AG04450 (cell line): ENCODE measurements around the gene PCGF6. TPM values are rescaled to one million over a fixed set of nuclear protein-coding genes. Genes with fewer than 3 reads are reported as not detected.
"Not testable (repeated sequence)": the region's sequence is repeated elsewhere in the genome, so short reads cannot be mapped to it uniquely, and the experiment has no call there.

Source experiments
- CTCF ChIA-PET: fragments of 300-600, 350-600 bp; formaldehyde crosslinking; extraction: SDS; loops from one replicate; lab custom pipeline; 2022; ENCODE audit warnings: antibody characterized with exemption, inconsistent platforms; lab: Charles Lee
- POLR2A ChIA-PET: fragments of 350-600 bp; formaldehyde crosslinking; extraction: SDS; loops from one replicate; lab custom pipeline; 2021; ENCODE audit warnings: antibody characterized with exemption, inconsistent platforms; lab: Yijun Ruan, JAX
- DNase-seq: peaks from one replicate; pipeline ENCODE4 v3.0.0-alpha.2; 2011; ENCODE audit warnings: low read depth, low spot score
- H3K27ac ChIP-seq: one replicate; pipeline ENCODE4 v1.5.1; 2012; ENCODE audit warnings: low read depth, low read length, control low read depth
- H3K27me3 ChIP-seq: one replicate; pipeline ENCODE4 v1.6.0; 2012; ENCODE audit warnings: low read length; ENCODE audit not compliant: control insufficient read depth, insufficient read depth
- H3K4me3 ChIP-seq: 2 replicates; pipeline ENCODE4 v1.5.1; 2011; ENCODE audit warnings: mild to moderate bottlenecking, low read depth, low read length, control low read depth
- H3K9me3 ChIP-seq: 2 replicates; pipeline ENCODE4 v1.5.1; 2012; ENCODE audit warnings: low read length; ENCODE audit not compliant: control insufficient read depth, insufficient read depth
- CTCF ChIP-seq: IDR thresholded peaks from 2 replicates; pipeline ENCODE4 v1.5.1; 2011; ENCODE audit warnings: low read depth, low read length, control low read depth, inconsistent platforms
- polyA plus RNA-seq: library from polyadenylated mRNA; depleted of rRNA; stranded (reverse); fragments of >200 nt; gene quantifications from 2 replicates; pipeline ENCODE4 v1.2.3, GENCODE V29; 2011

The PCGF6 gene
- polyA plus RNA-seq, 1 experiment = 9.9 TPM

GRCh38 chr10:103367782-103368518 is 17.0 kb upstream of the PCGF6 start, which contains the start of gene TAF5:
TAF5 (plus strand) TSS chr10:103367976; CDS start chr10:103367990, 14 bp downstream.
- CTCF ChIA-PET = no interaction called here
- Histone ChIP-seq H3K9me3 (no peaks in the 10 kb centered on the region; the same call in 1 of the 2 replicates), H3K4me3 (peak within 1 kb of the TSS; percentile 83), H3K27me3 (no peaks in the 10 kb centered on the region), H3K27ac (peak within 1 kb of the TSS; percentile 52)
- no peak for TF ChIP-seq CTCF
- peak; percentile 86 for DNase-seq
- POLR2A ChIA-PET = interaction anchor here (1.2 kb wide), 1 partner anchor 55 kb away, joined by 3 read pairs; no protein-coding TSS in a partner anchor

DNA sequence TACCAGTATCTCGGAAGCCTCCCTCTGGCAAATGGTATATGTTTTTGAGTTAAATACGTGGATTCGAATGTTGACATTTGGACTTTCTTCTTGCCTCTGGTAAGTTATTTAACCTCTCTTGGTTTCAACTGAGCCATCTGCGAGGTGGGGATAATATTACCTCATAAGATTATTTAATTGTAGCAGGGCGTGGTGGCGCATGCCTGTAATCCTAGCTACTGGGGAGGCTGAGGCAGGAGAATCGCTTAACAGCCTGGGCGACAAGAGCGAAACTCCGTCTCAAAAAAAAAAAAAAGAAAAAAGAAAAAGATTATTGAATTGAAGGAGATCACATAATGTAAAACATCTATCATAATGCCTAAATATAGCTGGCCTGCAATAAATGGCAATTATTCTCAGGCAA is 16.4 kb upstream of the PCGF6 start:
- H3K27ac ChIP-seq = no peak overlapping the region
- DNase-seq = no peak
- ChIA-PET POLR2A (interaction anchor here (0.7 to 1.2 kb wide), 2 partner anchors 54 to 521 kb away, joined by 3 to 4 read pairs; no protein-coding TSS in a partner anchor), CTCF (interaction anchor here (0.7 kb wide), 1 partner anchor 33 kb away, joined by 7 read pairs; no protein-coding TSS in a partner anchor)
- no peak for TF ChIP-seq CTCF
- H3K27me3 ChIP-seq = no peaks in the 10 kb centered on the region
- peak overlapping the region; percentile 83 for H3K4me3 ChIP-seq
- no peaks in the 10 kb centered on the region; the same call in 1 of the 2 replicates for H3K9me3 ChIP-seq

DNA sequence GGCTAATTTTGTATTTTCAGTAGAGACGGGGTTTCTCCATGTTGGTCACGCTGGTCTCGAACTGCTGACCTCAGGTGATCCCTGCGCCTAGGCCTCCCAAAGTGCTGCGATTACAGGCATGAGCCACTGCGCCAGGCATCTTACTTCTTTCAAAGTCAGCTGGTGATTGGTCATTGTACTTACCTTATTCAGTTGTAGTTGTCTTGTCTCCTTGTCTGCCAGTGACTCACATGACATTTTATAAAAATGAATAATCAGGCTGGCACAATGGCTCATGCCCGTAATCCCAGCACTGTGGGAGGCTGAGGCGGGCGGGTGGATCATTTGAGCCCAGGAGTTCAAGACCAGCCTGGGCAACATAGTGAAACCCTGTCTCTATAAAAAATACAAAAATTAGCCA is 9.9 kb upstream of the PCGF6 start:
- CTCF ChIA-PET, H3K27me3 ChIP-seq, H3K4me3 ChIP-seq, H3K27ac ChIP-seq, DNase-seq, H3K9me3 ChIP-seq, POLR2A ChIA-PET: not testable (repeated sequence)

DNA sequence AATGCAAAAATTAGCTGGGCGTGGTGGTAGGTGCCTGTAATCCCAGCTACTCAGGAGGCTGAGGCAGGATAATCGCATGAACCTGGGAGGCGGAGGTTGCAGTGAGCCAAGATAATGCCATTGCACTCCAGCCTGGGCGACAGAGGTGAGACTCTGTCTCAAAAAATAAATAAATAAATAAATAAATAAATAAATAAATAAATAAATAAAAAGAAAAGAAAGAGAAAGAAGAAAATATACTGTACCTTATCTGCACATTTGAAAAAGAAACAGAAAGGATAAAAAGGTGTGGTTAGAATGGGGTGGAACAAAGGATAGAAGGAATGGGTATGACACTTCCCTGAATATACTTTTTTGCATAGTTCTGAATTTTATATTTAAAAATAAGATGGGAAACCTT is 8.6 kb upstream of the PCGF6 start:
- POLR2A ChIA-PET, H3K9me3 ChIP-seq, DNase-seq, H3K27me3 ChIP-seq, H3K27ac ChIP-seq, H3K4me3 ChIP-seq, CTCF ChIA-PET: not testable (repeated sequence)

DNA sequence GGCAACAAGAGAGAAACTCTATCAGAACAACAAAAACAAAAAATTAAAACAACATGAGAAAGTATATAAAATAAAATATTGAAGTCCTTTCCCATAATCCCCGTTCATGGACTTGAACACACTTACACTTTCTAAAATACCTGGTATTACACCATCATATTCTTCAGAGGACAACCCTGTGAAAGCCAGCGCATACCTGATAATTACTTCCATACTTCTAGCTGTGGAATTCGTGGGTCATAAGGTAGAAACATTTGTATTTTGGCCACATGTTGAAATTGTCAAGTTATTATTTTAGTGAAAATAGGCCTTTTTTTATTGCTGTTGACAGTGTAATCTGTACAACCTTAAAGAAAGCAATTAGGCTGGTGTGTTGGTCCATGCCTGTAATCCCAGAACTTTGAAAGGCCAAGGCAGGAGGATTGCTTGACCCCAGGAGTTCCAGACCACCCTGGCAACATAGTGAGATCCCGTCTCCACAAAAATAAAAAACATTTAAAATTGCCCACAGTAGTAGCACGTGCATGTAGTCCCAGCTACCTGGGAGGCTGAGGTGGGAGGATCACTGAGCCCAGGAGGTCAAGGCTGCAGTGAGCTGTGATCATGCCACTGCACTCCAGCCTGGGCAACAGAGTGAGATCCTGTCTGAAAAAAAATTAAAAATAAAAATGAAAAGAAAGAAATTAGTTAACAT is 5.1 kb upstream of the PCGF6 start:
- H3K27me3 ChIP-seq = no peaks in the 10 kb centered on the region
- H3K9me3 ChIP-seq = no peaks in the 10 kb centered on the region
- no peak for DNase-seq
- TF ChIP-seq CTCF = no peak
- POLR2A ChIA-PET = interaction anchor here (0.5 kb wide), 1 partner anchor 668 kb away, joined by 5 read pairs; no protein-coding TSS in a partner anchor
- no peak overlapping the region for H3K27ac ChIP-seq
- CTCF ChIA-PET = no interaction called here
- no peak overlapping the region for H3K4me3 ChIP-seq

- CTCF ChIA-PET, H3K27me3 ChIP-seq, POLR2A ChIA-PET, H3K4me3 ChIP-seq, H3K9me3 ChIP-seq, H3K27ac ChIP-seq, DNase-seq: not testable (repeated sequence)
Measured at GRCh38 chr10:103354567-103354966, 3.6 kb upstream of the PCGF6 start.
